ENCODE data around the gene STK24.

STK24 gene

GRCh38 chr13:98563071-98563470 lies 13.8 kb downstream of the STK24 start:
- DNase-seq (ENCODE audit: insufficient read length, low spot score) (no peak), FAIRE-seq (no peak)
- no peak for TF ChIP-seq CTCF (IDR thresholded peaks at IDR 0.05; ENCODE audit: insufficient read depth, missing control alignments)

DNA sequence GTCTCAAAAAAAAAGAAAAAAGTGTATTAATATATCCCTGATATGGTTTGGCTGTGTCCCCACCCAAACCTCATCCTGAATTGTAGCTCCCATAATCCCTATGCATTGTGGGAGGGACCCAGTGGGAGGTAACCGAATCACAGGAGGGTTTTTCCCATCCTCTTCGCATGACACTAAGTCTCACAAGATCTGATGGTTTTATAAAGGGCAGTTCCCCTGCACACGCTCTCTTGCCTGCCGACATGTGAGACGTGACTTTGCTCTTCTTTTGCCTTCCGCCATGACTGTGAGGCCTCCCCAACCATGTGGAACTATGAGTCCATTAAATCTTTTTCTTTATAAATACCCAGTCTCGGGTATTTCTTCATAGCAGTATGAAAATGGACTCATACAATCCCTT lies 17.7 kb downstream of the STK24 start:
- no peak for TF ChIP-seq CTCF (IDR thresholded peaks at IDR 0.05; ENCODE audit: insufficient read depth, missing control alignments)
- FAIRE-seq (no peak), DNase-seq (ENCODE audit: insufficient read length, low spot score) (no peak)

GRCh38 chr13:98557937-98558792 lies 18.7 kb downstream of the STK24 start:
- TF ChIP-seq CTCF (IDR thresholded peaks at IDR 0.05; ENCODE audit: insufficient read depth, missing control alignments) = no peak
- DNase-seq (ENCODE audit: insufficient read length, low spot score) (no peak), FAIRE-seq (no peak)

GRCh38 chr13:98556968-98557631 lies 19.8 kb downstream of the STK24 start:
- no peak for TF ChIP-seq CTCF (IDR thresholded peaks at IDR 0.05; ENCODE audit: insufficient read depth, missing control alignments)
- DNase-seq (ENCODE audit: insufficient read length, low spot score) = no peak
- no peak for FAIRE-seq

GRCh38 chr13:98556142-98556816 lies 20.6 kb downstream of the STK24 start:
- FAIRE-seq (no peak), DNase-seq (ENCODE audit: insufficient read length, low spot score) (no peak)
- TF ChIP-seq CTCF (IDR thresholded peaks at IDR 0.05; ENCODE audit: insufficient read depth, missing control alignments) = no peak

GRCh38 chr13:98549728-98550317 lies 27.1 kb downstream of the STK24 start:
- FAIRE-seq (no peak), DNase-seq (ENCODE audit: insufficient read length, low spot score) (no peak)
- no peak for TF ChIP-seq CTCF (IDR thresholded peaks at IDR 0.05; ENCODE audit: insufficient read depth, missing control alignments)

Measured in D721Med (cell line).